ENCODE measurements around the gene WTIP. TPM values are rescaled to one million over a fixed set of nuclear protein-coding genes. Genes with fewer than 3 reads are reported as not detected.

WTIP gene
- polyA plus RNA-seq, 1 experiment, result 60.9 TPM

GRCh38 chr19:34512254-34512822 lies 30.8 kb downstream of the WTIP start:
- Histone ChIP-seq H3K36me3 (ENCODE audit: control insufficient read depth, insufficient read depth, low read length) (no peaks in the 10 kb centered on the region), H3K27me3 (ENCODE audit: control insufficient read depth, insufficient read depth, low read length) (peaks cover 2% of the 10 kb centered on the region; the same call in 1 of the 2 replicates), H3K4me3 (ENCODE audit: low read depth, low read length) (no peak overlapping the region)
- DNase-seq (ENCODE audit: low read depth), result no peak
- POLR2A ChIA-PET, result no interaction called here
- no peak for TF ChIP-seq CTCF (IDR thresholded peaks at IDR 0.05; ENCODE audit: insufficient read depth, low read depth, low read length)
- CTCF ChIA-PET, result no interaction called here

- no peak for DNase-seq (ENCODE audit: low read depth)
- no peaks in the 10 kb centered on the region for H3K36me3 ChIP-seq (ENCODE audit: control insufficient read depth, insufficient read depth, low read length)
- CTCF ChIA-PET, result no interaction called here
Observed at GRCh38 chr19:34513767-34514166, 32.2 kb downstream of the WTIP start.

GRCh38 chr19:34519602-34520001 lies 38.0 kb downstream of the WTIP start:
- no peak for DNase-seq (ENCODE audit: low read depth)
- Histone ChIP-seq H3K27me3 (ENCODE audit: control insufficient read depth, insufficient read depth, low read length) (no peaks in the 10 kb centered on the region), H3K36me3 (ENCODE audit: control insufficient read depth, insufficient read depth, low read length) (no peaks in the 10 kb centered on the region), H3K4me3 (ENCODE audit: low read depth, low read length) (no peak overlapping the region)
- ChIA-PET CTCF (no interaction called here), POLR2A (no interaction called here)
- no peak for TF ChIP-seq CTCF (IDR thresholded peaks at IDR 0.05; ENCODE audit: insufficient read depth, low read depth, low read length)

More at GRCh38 chr19:34513767-34514166, 32.2 kb downstream of the WTIP start:
- TF ChIP-seq CTCF (IDR thresholded peaks at IDR 0.05; ENCODE audit: insufficient read depth, low read depth, low read length), result no peak
- POLR2A ChIA-PET, result no interaction called here
- no peak overlapping the region for H3K4me3 ChIP-seq (ENCODE audit: low read depth, low read length)
- peaks cover 2% of the 10 kb centered on the region; the same call in 1 of the 2 replicates for H3K27me3 ChIP-seq (ENCODE audit: control insufficient read depth, insufficient read depth, low read length)

DNA sequence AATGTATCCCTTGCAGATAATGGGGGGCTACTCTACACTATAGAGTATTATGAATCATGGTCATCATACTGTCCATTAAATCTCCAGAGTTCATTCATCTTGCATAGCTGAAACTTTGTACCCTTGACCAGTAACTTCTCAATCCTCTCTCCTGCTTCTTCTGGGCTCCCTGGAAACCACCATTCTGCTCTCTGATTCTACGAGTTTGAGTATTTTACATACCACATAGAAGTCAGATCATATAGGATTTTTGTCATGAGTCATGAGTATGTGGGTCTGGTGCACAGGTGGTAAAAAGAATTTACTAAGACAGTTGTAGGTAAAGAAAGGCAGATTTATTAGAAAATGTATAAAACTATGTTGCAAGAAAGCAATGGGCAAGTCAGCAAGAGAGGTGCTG lies 41.9 kb downstream of the WTIP start:
- POLR2A ChIA-PET, result no interaction called here
- Histone ChIP-seq H3K27me3 (ENCODE audit: control insufficient read depth, insufficient read depth, low read length) (no peaks in the 10 kb centered on the region), H3K4me3 (ENCODE audit: low read depth, low read length) (no peak overlapping the region), H3K36me3 (ENCODE audit: control insufficient read depth, insufficient read depth, low read length) (no peaks in the 10 kb centered on the region)
- no peak for DNase-seq (ENCODE audit: low read depth)
- TF ChIP-seq CTCF (IDR thresholded peaks at IDR 0.05; ENCODE audit: insufficient read depth, low read depth, low read length), result no peak
- CTCF ChIA-PET, result no interaction called here

DNA sequence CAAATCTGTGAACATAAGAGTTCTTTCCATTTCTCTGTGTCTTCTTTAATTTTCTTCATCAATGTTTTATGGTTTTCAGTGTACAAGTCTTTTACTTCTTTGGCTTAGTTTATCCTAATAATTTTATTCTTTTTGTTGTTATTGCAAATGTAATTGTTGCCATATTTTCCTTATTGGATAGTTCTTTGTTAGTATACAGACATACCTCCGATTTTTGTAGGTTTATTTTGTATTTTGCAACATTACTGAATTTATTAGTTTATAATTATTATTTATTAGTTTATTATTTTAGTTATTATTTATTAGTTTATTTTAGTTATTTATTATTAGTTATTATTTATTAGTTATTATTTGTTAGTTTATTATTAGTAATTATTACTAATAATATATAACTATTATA lies 43.4 kb downstream of the WTIP start:
- no peak for DNase-seq (ENCODE audit: low read depth)
- no peak overlapping the region for H3K4me3 ChIP-seq (ENCODE audit: low read depth, low read length)
- CTCF ChIA-PET, result no interaction called here
- no peak for TF ChIP-seq CTCF (IDR thresholded peaks at IDR 0.05; ENCODE audit: insufficient read depth, low read depth, low read length)
- H3K27me3 ChIP-seq (ENCODE audit: control insufficient read depth, insufficient read depth, low read length), result no peaks in the 10 kb centered on the region
- POLR2A ChIA-PET, result no interaction called here
- no peaks in the 10 kb centered on the region for H3K36me3 ChIP-seq (ENCODE audit: control insufficient read depth, insufficient read depth, low read length)
